ENCODE data around the gene USP37.

The USP37 gene

GRCh38 chr2:218583983-218584850 lies 16.1 kb upstream of the USP37 start:
- CTCF ChIA-PET, result no interaction called here
- DNase-seq (ENCODE audit: low read depth, low spot score), result no peak
- no peak overlapping the region for H3K4me3 ChIP-seq (ENCODE audit: low read depth, low read length)
- POLR2A ChIA-PET, result no interaction called here
- TF ChIP-seq CTCF (IDR thresholded peaks at IDR 0.05; ENCODE audit: insufficient read depth, low read length, missing control alignments), result no peak

- no peak for TF ChIP-seq CTCF (IDR thresholded peaks at IDR 0.05; ENCODE audit: insufficient read depth, low read length, missing control alignments)
- ChIA-PET CTCF (no interaction called here), POLR2A (interaction anchor here (1.4 kb wide), 1 partner anchor 11 kb away, joined by 5 read pairs; no protein-coding TSS in a partner anchor)
- no peak overlapping the region for H3K4me3 ChIP-seq (ENCODE audit: low read depth, low read length)
- no peak for DNase-seq (ENCODE audit: low read depth, low spot score)
Observed at GRCh38 chr2:218582076-218582475, 13.9 kb upstream of the USP37 start.

GRCh38 chr2:218578272-218578877 lies 10.2 kb upstream of the USP37 start:
- no peak overlapping the region for H3K4me3 ChIP-seq (ENCODE audit: low read depth, low read length)
- TF ChIP-seq CTCF (IDR thresholded peaks at IDR 0.05; ENCODE audit: insufficient read depth, low read length, missing control alignments), result no peak
- CTCF ChIA-PET, result interaction anchor here (0.6 to 1.9 kb wide), 6 partner anchors 9 to 80 kb away, joined by 3 to 6 read pairs (median 4); partner anchors contain the start of genes BCS1L and ZNF142
- DNase-seq (ENCODE audit: low read depth, low spot score), result no peak
- POLR2A ChIA-PET, result no interaction called here

GRCh38 chr2:218577482-218578220 lies 9.5 kb upstream of the USP37 start:
- DNase-seq (ENCODE audit: low read depth, low spot score), result no peak
- H3K4me3 ChIP-seq (ENCODE audit: low read depth, low read length), result no peak overlapping the region
- ChIA-PET POLR2A (no interaction called here), CTCF (interaction anchor here (0.7 to 1.9 kb wide), 4 partner anchors 10 to 81 kb away, joined by 3 to 6 read pairs (median 4); partner anchors contain the start of genes BCS1L and ZNF142)
- no peak for TF ChIP-seq CTCF (IDR thresholded peaks at IDR 0.05; ENCODE audit: insufficient read depth, low read length, missing control alignments)

GRCh38 chr2:218576854-218577253 lies 8.7 kb upstream of the USP37 start:
- H3K4me3 ChIP-seq (ENCODE audit: low read depth, low read length), result no peak overlapping the region
- ChIA-PET POLR2A (no interaction called here), CTCF (interaction anchor here (0.7 kb wide), 1 partner anchor 16 kb away, joined by 4 read pairs; no protein-coding TSS in a partner anchor)
- DNase-seq (ENCODE audit: low read depth, low spot score), result no peak
- TF ChIP-seq CTCF (IDR thresholded peaks at IDR 0.05; ENCODE audit: insufficient read depth, low read length, missing control alignments), result no peak
